Measurements from ENCODE around the gene CAND1. TPM values are rescaled to one million over a fixed set of nuclear protein-coding genes. Genes with fewer than 3 reads are reported as not detected.
A peak's percentile ranks its signal among the peaks of the same experiment; 100 is the strongest.

The CAND1 gene
- total RNA-seq, 1 donor from 2014 or later: 230 TPM

DNA sequence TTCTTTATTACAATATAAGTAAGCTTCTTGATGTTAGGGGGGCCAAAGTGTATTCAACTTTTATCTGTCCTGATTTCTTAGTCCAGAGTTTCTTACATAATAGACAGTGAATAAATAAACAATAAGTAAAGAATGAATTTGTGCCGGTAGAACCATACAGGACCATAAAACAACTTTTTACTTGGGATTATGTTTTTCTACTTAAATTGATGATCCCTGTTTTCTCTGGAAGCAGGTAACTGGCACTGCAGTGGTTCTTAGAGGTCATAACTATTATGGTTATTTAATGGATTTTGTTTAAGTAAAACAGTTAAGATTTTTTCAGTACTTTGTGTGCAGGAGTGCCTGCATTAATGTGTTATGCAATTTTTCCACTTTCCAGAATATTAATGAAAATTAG is 10.5 kb downstream of the CAND1 start:
- H3K9me3 Mint-ChIP-seq (ENCODE audit: low read depth): no peaks in the 10 kb centered on the region
- peaks cover 8% of the 10 kb centered on the region for H3K36me3 Mint-ChIP-seq (ENCODE audit: insufficient read depth)
- no peak for DNase-seq (ENCODE audit: low spot score, unreplicated experiment)
- H3K4me3 Mint-ChIP-seq (ENCODE audit: low read depth): no peak overlapping the region
- TF ChIP-seq, protein P1, sequence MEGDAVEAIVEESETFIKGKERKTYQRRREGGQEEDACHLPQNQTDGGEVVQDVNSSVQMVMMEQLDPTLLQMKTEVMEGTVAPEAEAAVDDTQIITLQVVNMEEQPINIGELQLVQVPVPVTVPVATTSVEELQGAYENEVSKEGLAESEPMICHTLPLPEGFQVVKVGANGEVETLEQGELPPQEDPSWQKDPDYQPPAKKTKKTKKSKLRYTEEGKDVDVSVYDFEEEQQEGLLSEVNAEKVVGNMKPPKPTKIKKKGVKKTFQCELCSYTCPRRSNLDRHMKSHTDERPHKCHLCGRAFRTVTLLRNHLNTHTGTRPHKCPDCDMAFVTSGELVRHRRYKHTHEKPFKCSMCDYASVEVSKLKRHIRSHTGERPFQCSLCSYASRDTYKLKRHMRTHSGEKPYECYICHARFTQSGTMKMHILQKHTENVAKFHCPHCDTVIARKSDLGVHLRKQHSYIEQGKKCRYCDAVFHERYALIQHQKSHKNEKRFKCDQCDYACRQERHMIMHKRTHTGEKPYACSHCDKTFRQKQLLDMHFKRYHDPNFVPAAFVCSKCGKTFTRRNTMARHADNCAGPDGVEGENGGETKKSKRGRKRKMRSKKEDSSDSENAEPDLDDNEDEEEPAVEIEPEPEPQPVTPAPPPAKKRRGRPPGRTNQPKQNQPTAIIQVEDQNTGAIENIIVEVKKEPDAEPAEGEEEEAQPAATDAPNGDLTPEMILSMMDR (IDR thresholded peaks at IDR 0.05; ENCODE audit: unreplicated experiment): no peak
- H3K27ac Mint-ChIP-seq: no peak overlapping the region
- H3K27me3 Mint-ChIP-seq: no peaks in the 10 kb centered on the region
- H3K4me1 Mint-ChIP-seq (ENCODE audit: low read depth): peaks cover 28% of the 10 kb centered on the region

DNA sequence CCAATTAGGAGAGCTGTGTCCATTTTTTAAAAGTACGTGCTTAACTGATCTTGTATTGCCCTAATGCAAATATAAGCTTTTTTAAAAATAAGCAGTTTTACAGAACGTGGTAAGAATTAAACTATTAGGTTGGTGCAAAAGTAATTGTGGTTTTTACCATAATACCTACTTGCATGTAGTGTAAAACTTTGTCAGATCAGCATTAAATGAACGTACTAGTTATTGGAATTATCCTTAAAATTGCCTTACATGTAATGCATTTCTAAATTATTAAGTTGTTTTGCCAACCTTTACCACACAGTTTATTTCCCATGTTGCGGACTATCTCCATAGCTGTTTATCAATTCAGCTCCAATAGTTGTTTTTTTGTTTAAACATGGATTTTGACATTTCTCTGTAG is 10.9 kb downstream of the CAND1 start:
- Mint-ChIP-seq H3K27me3 (no peaks in the 10 kb centered on the region), H3K4me1 (ENCODE audit: low read depth) (peaks cover 25% of the 10 kb centered on the region), H3K36me3 (ENCODE audit: insufficient read depth) (peaks cover 11% of the 10 kb centered on the region), H3K9me3 (ENCODE audit: low read depth) (no peaks in the 10 kb centered on the region), H3K27ac (peak overlapping the region; percentile 14), H3K4me3 (ENCODE audit: low read depth) (no peak overlapping the region)
- no peak for DNase-seq (ENCODE audit: low spot score, unreplicated experiment)
- TF ChIP-seq, protein P1 (IDR thresholded peaks at IDR 0.05; ENCODE audit: unreplicated experiment): no peak

DNA sequence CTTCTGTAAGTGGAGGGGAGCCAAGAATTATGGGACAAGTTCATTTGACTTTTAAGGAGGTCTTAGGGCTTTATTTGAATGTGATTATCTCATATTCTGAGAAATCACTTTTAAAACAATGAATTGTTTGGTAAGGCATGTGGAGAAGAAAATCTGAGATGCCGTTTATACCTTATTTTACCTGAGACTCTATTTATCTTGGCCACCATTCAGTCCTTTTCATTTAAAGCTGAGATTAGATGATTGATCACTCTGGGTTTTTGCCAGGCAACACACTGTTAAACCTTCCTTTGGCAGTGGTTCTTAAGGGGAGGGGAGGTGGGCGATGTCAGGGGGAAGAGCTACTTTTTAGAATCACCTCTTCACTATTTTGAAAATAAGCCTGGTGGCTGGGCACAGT is 11.4 kb downstream of the CAND1 start:
- no peak overlapping the region for H3K4me3 Mint-ChIP-seq (ENCODE audit: low read depth)
- H3K27ac Mint-ChIP-seq: peak overlapping the region; percentile 14
- no peaks in the 10 kb centered on the region for H3K9me3 Mint-ChIP-seq (ENCODE audit: low read depth)
- peaks cover 21% of the 10 kb centered on the region for H3K4me1 Mint-ChIP-seq (ENCODE audit: low read depth)
- TF ChIP-seq, protein P1 (IDR thresholded peaks at IDR 0.05; ENCODE audit: unreplicated experiment): no peak
- no peaks in the 10 kb centered on the region for H3K27me3 Mint-ChIP-seq
- peaks cover 11% of the 10 kb centered on the region for H3K36me3 Mint-ChIP-seq (ENCODE audit: insufficient read depth)
- no peak for DNase-seq (ENCODE audit: low spot score, unreplicated experiment)

DNA sequence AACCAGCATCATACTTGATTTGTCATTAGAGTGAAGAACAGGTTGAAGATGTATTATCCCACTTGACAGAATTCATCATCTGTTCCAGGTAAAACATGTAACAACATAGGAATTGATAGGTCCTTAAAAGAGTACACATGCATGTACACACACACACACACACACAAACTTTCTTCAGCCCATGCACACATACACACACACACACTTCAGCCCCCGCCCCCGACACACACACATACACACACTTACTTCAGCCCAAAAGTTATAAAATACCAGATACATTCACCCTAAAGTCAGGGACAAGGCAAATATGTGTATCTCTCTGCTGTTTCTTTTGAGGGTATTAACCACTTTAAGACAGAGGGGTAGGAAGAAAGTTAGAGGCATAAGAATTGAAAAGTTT is 15.4 kb downstream of the CAND1 start:
- peaks cover 8% of the 10 kb centered on the region for H3K4me1 Mint-ChIP-seq (ENCODE audit: low read depth)
- TF ChIP-seq, protein P1 (IDR thresholded peaks at IDR 0.05; ENCODE audit: unreplicated experiment): no peak
- no peak overlapping the region for H3K27ac Mint-ChIP-seq

DNA sequence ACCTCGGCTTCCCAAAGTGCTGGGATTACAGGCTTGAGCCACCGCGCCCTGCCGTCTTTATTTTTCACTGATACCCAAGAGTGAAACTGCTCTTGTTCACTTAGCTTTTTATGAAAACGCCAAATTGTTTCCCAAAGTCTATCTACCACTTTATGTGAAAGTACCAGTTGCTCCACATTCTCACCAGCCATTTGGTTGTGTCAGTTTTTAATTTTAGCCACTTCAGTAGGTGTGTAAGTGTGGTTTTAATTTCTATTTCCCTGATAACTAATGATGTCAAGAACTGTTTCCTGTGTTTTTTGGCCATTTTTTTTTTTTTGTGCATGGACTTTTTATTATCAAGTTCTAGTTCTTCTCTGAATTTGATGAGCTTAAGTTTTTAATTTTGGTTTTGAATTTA is 17.1 kb downstream of the CAND1 start:
- Mint-ChIP-seq H3K27me3 (no peaks in the 10 kb centered on the region), H3K36me3 (ENCODE audit: insufficient read depth) (peaks cover 28% of the 10 kb centered on the region), H3K4me3 (ENCODE audit: low read depth) (no peak overlapping the region), H3K4me1 (ENCODE audit: low read depth) (peaks cover under 1% of the 10 kb centered on the region), H3K27ac (no peak overlapping the region), H3K9me3 (ENCODE audit: low read depth) (no peaks in the 10 kb centered on the region)
- TF ChIP-seq, protein P1 (IDR thresholded peaks at IDR 0.05; ENCODE audit: unreplicated experiment): no peak
- no peak for DNase-seq (ENCODE audit: low spot score, unreplicated experiment)

More for the DNA sequence above, 15.4 kb downstream of the CAND1 start:
- Mint-ChIP-seq H3K36me3 (ENCODE audit: insufficient read depth) (peaks cover 22% of the 10 kb centered on the region), H3K9me3 (ENCODE audit: low read depth) (no peaks in the 10 kb centered on the region), H3K4me3 (ENCODE audit: low read depth) (no peak overlapping the region), H3K27me3 (no peaks in the 10 kb centered on the region)
- DNase-seq (ENCODE audit: low spot score, unreplicated experiment): no peak
